GM19239 (cell line): ENCODE data around the gene FCRL5.
A peak's percentile ranks its signal among the peaks of the same experiment; 100 is the strongest.
"Not testable (repeated sequence)": the region's sequence is repeated elsewhere in the genome, so short reads cannot be mapped to it uniquely, and the experiment has no call there.

Experiments used
- DNase-seq: peaks from one replicate; pipeline ENCODE4 v3.0.0; 2011; ENCODE audit warnings: low spot score; ENCODE audit not compliant: insufficient read length
- FAIRE-seq: peaks from 2 replicates; lab custom pipeline; 2011; peaks lifted over from hg19 to GRCh38; lab: Jason Lieb, UNC

FCRL5 gene

DNA sequence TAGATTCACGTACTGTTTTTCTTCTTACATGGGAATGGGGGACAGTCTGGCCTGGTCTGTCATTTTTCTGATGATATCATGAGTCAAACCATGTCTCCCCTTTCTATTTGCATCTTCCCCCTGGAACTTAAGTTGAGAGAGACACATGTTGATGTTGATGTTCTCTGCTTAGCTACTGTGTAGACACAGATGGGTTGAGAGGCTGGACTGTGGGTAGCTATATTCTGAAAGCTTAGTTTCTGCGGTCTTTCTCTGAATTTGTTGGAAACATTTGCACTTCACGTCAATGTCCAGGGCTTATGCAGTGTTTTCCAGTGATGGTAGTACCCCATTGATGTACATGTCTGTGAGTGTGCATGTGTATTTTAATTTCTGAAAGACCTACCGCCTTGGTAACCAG, 58.2 kb downstream of the FCRL5 start:
- FAIRE-seq (no peak), DNase-seq (no peak)

- FAIRE-seq (peak; percentile 33), DNase-seq (peak; percentile 18)
Measured at GRCh38 chr1:157490467-157491165, 61.7 kb downstream of the FCRL5 start.

GRCh38 chr1:157488156-157488555, 64.2 kb downstream of the FCRL5 start:
- no peak for DNase-seq
- no peak for FAIRE-seq

GRCh38 chr1:157487504-157487903, 64.8 kb downstream of the FCRL5 start:
- no peak for DNase-seq
- no peak for FAIRE-seq

DNA sequence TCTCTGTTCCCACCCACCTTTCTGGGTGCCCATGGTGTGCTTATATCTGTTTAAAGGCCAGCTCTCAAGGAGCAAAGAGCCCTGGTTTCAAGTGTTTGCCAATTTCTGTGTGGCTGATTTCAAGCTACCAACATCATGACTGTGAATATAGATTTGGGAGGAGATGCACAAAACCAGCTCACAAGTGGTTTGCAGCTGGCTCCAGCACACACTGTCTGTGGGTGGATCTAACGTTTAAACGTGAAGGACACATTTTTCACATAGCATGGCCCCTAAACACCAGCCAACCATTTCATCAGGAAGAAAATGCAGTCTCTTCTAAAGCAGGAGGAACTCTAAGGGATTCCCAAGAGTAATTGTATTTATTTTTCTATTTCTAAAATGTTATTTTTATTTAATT, 65.2 kb downstream of the FCRL5 start:
- FAIRE-seq (no peak), DNase-seq (no peak)

DNA sequence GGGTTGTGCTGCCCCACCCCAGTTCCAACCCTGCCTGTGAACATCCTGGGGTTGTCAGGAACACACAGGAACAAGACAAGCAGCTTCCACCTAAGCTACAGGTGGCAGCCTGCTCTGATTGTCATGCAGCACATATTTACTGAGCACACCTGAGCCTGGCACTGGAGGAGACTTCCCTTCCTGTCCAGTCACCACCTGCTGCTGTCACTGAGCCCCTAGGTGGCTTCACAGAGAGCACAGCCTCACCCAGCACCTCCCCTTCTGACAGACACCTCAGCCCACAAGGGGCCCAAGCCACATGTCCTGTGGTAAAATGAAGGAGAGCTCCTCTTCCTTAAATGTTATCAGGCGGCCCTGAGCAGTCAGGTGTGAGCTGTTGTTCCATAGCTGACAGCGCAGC, 65.9 kb downstream of the FCRL5 start:
- not testable (repeated sequence) for DNase-seq, FAIRE-seq

GRCh38 chr1:157485793-157486192, 66.5 kb downstream of the FCRL5 start:
- no peak for FAIRE-seq

DNA sequence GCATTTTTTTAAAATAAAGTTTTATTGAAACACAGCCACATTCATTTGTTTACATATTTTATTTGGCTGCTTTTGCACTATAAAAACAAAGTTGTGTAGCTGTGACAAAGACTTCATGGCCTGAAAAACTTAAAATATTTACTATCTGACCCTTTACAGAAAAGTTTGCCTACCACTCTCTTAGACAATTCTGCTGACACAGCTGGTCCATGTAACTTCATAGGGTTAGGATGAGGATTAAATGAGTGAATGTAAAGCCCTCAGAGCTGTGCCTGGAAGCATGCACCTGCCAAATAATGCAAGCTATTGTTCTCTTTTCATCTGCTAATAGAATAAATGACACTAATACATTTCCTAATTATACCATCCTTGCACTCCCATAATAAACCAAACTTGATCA, 67.7 kb downstream of the FCRL5 start:
- FAIRE-seq (no peak), DNase-seq (no peak)

More at GRCh38 chr1:157485793-157486192, 66.5 kb downstream of the FCRL5 start:
- no peak for DNase-seq

DNA sequence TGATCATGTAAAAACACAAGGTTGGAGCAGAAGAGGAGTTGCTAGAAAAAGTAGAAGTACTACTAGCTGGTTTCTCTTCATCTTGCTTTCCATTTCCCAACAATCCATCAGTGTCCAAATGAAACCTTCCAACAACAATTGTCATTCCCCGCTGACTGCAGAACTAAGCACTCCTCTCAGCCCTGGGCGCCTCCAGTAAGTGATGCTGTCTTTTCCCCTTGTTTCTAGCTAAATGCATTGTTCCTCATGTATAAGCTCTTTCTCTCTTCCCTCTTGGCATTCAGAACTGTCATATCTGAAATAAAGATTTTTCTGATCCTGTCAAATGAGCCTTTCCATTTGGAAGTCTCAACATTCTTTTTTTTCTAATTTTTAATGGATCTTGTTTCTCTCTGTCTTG, 68.7 kb downstream of the FCRL5 start:
- no peak for DNase-seq
- no peak for FAIRE-seq

GRCh38 chr1:157482717-157483116, 69.6 kb downstream of the FCRL5 start:
- FAIRE-seq, result no peak

DNA sequence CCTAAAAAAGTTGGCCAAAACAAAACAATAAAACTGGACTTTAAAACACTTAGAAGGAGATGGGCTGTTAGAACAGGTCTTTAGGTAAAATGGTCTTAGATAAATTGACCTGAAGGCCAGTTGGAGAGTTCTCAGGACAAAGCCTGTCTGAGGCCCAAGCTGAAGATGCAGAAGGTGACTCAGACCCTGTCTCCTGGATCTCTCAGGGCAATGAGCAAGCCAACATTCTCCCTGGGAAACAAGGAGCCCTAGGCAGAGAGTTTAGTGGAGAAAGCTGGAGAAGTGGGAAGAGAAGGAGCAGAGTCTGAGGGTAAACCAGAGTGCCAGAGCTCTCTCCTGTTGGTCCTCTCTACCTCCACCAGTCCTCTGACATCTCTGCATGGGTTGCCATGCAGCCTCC, 70.1 kb downstream of the FCRL5 start:
- DNase-seq (no peak), FAIRE-seq (no peak)

More at GRCh38 chr1:157482717-157483116, 69.6 kb downstream of the FCRL5 start:
- no peak for DNase-seq

DNA sequence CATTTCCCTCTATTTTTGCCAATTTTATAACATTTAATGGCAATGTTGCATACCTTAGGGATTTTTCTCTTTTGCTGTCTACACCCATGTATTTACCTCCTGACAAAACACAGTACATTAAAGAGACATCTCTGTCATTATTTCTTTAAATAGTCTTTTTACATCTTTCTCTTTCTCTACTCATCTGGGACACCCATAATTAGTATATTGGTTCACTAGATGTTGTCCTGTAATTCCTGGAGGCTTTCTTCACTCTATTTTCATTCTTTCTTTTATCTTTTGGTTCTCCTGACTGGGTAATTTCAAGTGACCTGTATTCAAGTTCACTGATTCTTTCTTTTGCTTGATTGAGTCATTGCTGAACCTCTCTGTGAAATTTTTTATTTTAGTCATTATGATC, 74.3 kb downstream of the FCRL5 start:
- DNase-seq, result no peak
- no peak for FAIRE-seq

GRCh38 chr1:157477419-157477818, 74.9 kb downstream of the FCRL5 start:
- no peak for DNase-seq
- FAIRE-seq, result no peak

GRCh38 chr1:157472959-157473358, 79.4 kb downstream of the FCRL5 start:
- no peak for FAIRE-seq
- DNase-seq, result no peak

- FAIRE-seq (no peak), DNase-seq (no peak)
Measured at GRCh38 chr1:157472056-157472701, 80.1 kb downstream of the FCRL5 start.

DNA sequence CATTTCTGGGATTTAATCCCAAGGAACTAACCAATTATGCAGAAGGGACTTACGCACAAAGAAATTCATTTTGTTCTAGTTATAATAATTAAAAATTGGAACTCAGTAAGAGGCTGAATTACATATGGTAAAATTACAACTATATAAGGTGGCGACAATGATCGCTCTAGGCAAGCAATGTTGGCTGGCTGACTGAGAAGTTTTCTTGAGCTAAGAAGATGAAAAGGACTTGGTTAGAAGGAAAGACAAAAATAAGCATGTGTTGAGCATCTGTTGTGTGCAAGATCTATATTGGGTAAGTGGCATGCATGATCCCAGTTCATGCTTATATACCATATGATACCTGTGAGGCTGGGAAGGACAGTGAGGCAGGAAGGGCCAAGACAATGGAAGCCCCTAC, 80.8 kb downstream of the FCRL5 start:
- no peak for FAIRE-seq

DNA sequence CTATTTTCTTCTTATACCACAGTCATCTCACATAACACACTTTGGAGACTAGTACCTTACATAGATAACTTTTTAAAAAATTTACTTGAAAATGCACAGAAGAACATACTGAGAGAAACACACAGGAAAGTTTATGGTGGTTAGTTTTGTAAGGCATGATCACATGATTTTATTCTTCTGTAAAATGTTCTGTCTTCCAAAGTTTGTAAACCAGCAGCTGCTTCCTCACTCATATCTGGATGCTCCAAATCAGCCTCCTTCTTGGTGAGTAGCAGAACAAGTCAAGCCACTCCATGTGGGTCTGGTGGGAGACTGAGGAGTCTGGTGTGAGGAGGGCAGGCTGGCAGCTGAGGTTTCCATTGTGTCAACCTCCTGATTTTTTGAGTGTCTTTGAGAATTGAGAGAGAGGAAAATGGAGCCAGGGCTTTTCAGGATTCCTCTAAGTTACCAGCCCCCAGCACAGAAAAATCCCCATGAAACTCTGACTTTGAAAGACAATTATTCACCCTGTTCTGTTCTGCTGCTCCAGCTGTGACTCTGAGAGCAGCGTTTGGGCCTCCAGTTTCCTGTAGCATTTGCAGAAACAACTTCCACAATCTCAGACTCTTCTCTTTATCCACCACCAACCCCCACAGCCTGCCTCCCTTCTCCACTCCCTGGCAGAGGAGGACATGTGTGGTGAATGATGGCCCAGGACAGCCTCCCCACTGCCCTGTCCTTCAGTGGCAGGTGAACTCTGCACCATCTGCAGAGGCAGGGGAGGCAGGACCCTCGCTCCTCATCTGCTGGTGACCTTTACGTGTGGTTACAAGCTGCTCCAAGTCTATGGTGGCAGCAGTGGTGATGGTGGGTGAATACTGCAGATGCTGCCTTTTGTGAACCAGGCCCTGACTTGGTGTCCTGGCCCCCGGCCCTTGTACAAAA, 82.3 kb downstream of the FCRL5 start:
- FAIRE-seq (no peak), DNase-seq (no peak)

More for the DNA sequence above, 80.8 kb downstream of the FCRL5 start:
- no peak for DNase-seq

DNA sequence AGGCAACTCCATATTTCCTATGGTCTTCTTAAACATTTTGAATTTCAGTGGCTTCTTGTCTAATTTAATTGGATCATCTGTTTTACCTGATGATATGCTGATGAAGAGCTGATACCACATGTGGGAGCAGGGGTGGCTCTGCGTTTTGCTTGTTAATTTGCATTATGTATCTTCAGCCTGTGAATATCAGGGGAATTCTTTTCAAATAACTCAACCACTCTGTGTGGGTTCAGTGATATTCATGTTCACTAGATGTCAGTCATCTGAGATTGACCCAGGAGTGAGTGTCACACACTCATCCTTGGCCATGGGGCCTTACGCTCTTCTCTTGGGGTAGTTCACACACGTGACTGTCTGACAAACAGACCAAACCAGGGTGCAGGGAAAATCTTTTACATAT, 83.0 kb downstream of the FCRL5 start:
- FAIRE-seq (no peak), DNase-seq (no peak)

- DNase-seq (no peak), FAIRE-seq (no peak)
Measured at GRCh38 chr1:157466011-157466410, 86.3 kb downstream of the FCRL5 start.
